ENCODE data around the gene ALDH1L2.

The ALDH1L2 gene

GRCh38 chr12:104975587-104976343, 108.5 kb downstream of the ALDH1L2 start:
- no peak for DNase-seq

GRCh38 chr12:104974626-104975290, 109.5 kb downstream of the ALDH1L2 start:
- DNase-seq: no peak

- no peak for DNase-seq
Observed at GRCh38 chr12:104973250-104973649, 111.0 kb downstream of the ALDH1L2 start.

- DNase-seq: no peak
Observed at GRCh38 chr12:104971306-104971705, 113.0 kb downstream of the ALDH1L2 start.
